CD14-positive monocyte (primary cell): ENCODE measurements around the gene YIPF4. TPM values are rescaled to one million over a fixed set of nuclear protein-coding genes. Genes with fewer than 3 reads are reported as not detected.

Experiments
- DNase-seq, 3 donors: peaks; one replicate each; pipeline ENCODE4 v3.0.0-alpha.2; 2011 to 2022
- H2AFZ ChIP-seq: 2 replicates; pipeline ENCODE4 v1.6.0; 2012; ENCODE audit warnings: mild to moderate bottlenecking, low read depth, low read length, inconsistent platforms; ENCODE audit not compliant: insufficient read depth, poor library complexity, severe bottlenecking
- H3K27ac ChIP-seq, 2 donors: 1 replicate in 1 of 2; 2 replicates in 1 of 2; pipeline ENCODE4 v1.5.1; 2012 to 2013; ENCODE audit warnings: low read length in 2 of 2, control low read depth in 1 of 2, inconsistent platforms in 1 of 2, low read depth in 1 of 2, mild to moderate bottlenecking in 1 of 2
- H3K27me3 ChIP-seq, 2 donors: one replicate each; pipeline versions ENCODE4 v1.6.0 to v1.6.1; 2011 to 2013; ENCODE audit warnings: low read length in 2 of 2; ENCODE audit not compliant: control insufficient read depth in 2 of 2, insufficient read depth in 2 of 2
- H3K36me3 ChIP-seq, 2 donors: replicated peaks in 1 of 2; 1 replicate in 1 of 2; 2 replicates in 1 of 2; pipeline versions ENCODE4 v1.5.1 to v1.6.1; 2012 to 2013; ENCODE audit warnings: low read length in 2 of 2, control low read depth in 1 of 2, inconsistent platforms in 1 of 2, mild to moderate bottlenecking in 1 of 2; ENCODE audit not compliant: insufficient read depth in 2 of 2, control insufficient read depth in 1 of 2
- H3K4me1 ChIP-seq, 2 donors: 1 replicate in 1 of 2; 2 replicates in 1 of 2; pipeline versions ENCODE4 v1.5.1 to v1.6.1; 2012 to 2013; ENCODE audit warnings: low read length in 2 of 2, control low read depth in 1 of 2, inconsistent platforms in 1 of 2, mild to moderate bottlenecking in 1 of 2, moderate library complexity in 1 of 2; ENCODE audit not compliant: insufficient read depth in 2 of 2, control insufficient read depth in 1 of 2
- H3K4me2 ChIP-seq: replicated peaks from 2 replicates; pipeline ENCODE3; 2012; ENCODE audit warnings: low read length, moderate library complexity, mild to moderate bottlenecking; ENCODE audit not compliant: poor library complexity, severe bottlenecking; ENCODE audit errors: extremely low read depth
- H3K4me3 ChIP-seq, 3 experiments: fragments of 200-600 bp in 1 of 3; sonication (generic) in 1 of 3; replicated peaks in 1 of 3; 1 replicate in 2 of 3; 2 replicates in 1 of 3; pipeline ENCODE4 v1.5.1; 2011 to 2013; ENCODE audit warnings: low read length in 3 of 3, mild to moderate bottlenecking in 3 of 3, control low read depth in 2 of 3, low read depth in 2 of 3, inconsistent platforms in 1 of 3, moderate library complexity in 1 of 3
- H3K79me2 ChIP-seq: 2 replicates; pipeline ENCODE4 v1.6.0; 2012; ENCODE audit warnings: mild to moderate bottlenecking, control low read depth, inconsistent platforms, low read length, moderate library complexity; ENCODE audit not compliant: insufficient read depth
- H3K9ac ChIP-seq: 2 replicates; pipeline ENCODE4 v1.6.0; 2017; ENCODE audit warnings: low read length, mild to moderate bottlenecking; ENCODE audit not compliant: insufficient read depth, poor library complexity, severe bottlenecking
- H3K9me3 ChIP-seq, 2 donors: replicated peaks in 1 of 2; 1 replicate in 1 of 2; 2 replicates in 1 of 2; pipeline versions ENCODE4 v1.5.1 to v1.6.1; 2012 to 2013; ENCODE audit warnings: low read length in 2 of 2, control low read depth in 1 of 2; ENCODE audit not compliant: control insufficient read depth in 1 of 2, insufficient read depth in 1 of 2
- H4K20me1 ChIP-seq: 2 replicates; pipeline ENCODE4 v1.6.0; 2012; ENCODE audit warnings: mild to moderate bottlenecking, low read length, control low read depth, moderate library complexity; ENCODE audit not compliant: insufficient read depth
- H3K27ac Mint-ChIP-seq, 7 donors: one replicate each; pipeline ENCODE4 v1.8.0; 2020; ENCODE audit warnings: mild to moderate bottlenecking in 7 of 7, mixed read lengths in 7 of 7, moderate library complexity in 6 of 7, inconsistent platforms in 2 of 7
- H3K27me3 Mint-ChIP-seq, 3 donors: one replicate each; pipeline ENCODE4 v1.8.0; 2021 to 2022; ENCODE audit warnings: low read depth in 3 of 3, mild to moderate bottlenecking in 3 of 3, mixed read lengths in 3 of 3, moderate library complexity in 3 of 3, inconsistent platforms in 1 of 3
- H3K36me3 Mint-ChIP-seq, 2 donors: one replicate each; pipeline ENCODE4 v1.8.0; 2020; ENCODE audit warnings: mixed read lengths in 2 of 2, inconsistent platforms in 1 of 2, mild to moderate bottlenecking in 1 of 2
- H3K4me1 Mint-ChIP-seq: one replicate; pipeline ENCODE4 v1.8.0; 2020; ENCODE audit warnings: mild to moderate bottlenecking, mixed read lengths
- H3K4me3 Mint-ChIP-seq, 2 donors: one replicate each; pipeline ENCODE4 v1.8.0; 2020; ENCODE audit warnings: mild to moderate bottlenecking in 2 of 2, mixed read lengths in 2 of 2, moderate library complexity in 1 of 2
- H3K9me3 Mint-ChIP-seq, 7 donors: one replicate each; pipeline ENCODE4 v1.8.0; 2020 to 2022; ENCODE audit warnings: mixed read lengths in 7 of 7, mild to moderate bottlenecking in 6 of 7, moderate library complexity in 6 of 7, inconsistent platforms in 2 of 7
- WGBS: methylation state at CpG from one replicate; pipeline ENCODE4 v1.1.5; 2013; ENCODE audit warnings: missing lambda C conversion rate; ENCODE audit not compliant: insufficient coverage; 5-methylcytosine and 5-hydroxymethylcytosine counted together
- intact Hi-C, 2 donors: fragments of 100-400 bp; cut with micrococcal nuclease; formaldehyde crosslinking; loops; one replicate each; pipeline versions ENCODE4 v1.15.0 to v1.15.1; 2023
- polyA plus RNA-seq, 3 donors: library from polyadenylated mRNA; depleted of rRNA in 1 of 3; unstranded in 2 of 3; stranded (reverse) in 1 of 3; fragments of 300-500 nt in 2 of 3; fragments of >200 nt in 1 of 3; fragmentation: Illumina TruSeq in 2 of 3; gene quantifications; 1 replicate in 2 of 3; 2 replicates in 1 of 3; pipeline ENCODE4 v1.2.3, GENCODE V29; 2012 to 2021
- TF ChIP-seq, protein P1 (sequence below): fragments of 200-600 bp; IDR thresholded peaks from one replicate; pipeline ENCODE4 v1.8.0; 2022; ENCODE audit warnings: antibody characterized with exemption, mild to moderate bottlenecking

YIPF4 gene
- polyA plus RNA-seq, 3 donors: 1.5 to 25.7 (median 20.0) TPM

- peak within 1 kb of the TSS; percentile 84 for H3K4me2 ChIP-seq
- Mint-ChIP-seq H3K9me3 (peaks cover 0 to 5% (median 0%) of the 10 kb centered on the region in 7 donors), H3K27me3 (peaks cover 0 to 2% (median 0%) of the 10 kb centered on the region in 3 donors), H3K27ac (peak within 1 kb of the TSS; percentile 94 to 98 (median 96)), H3K4me1 (peaks cover 33% of the 10 kb centered on the region), H3K4me3 (peak within 1 kb of the TSS; percentile 91 to 94), H3K36me3 (peaks cover 0 to 13% of the 10 kb centered on the region in 2 donors)
- peak; percentile 95 to 99 (median 98) for DNase-seq
- peak within 1 kb of the TSS; percentile 96 to 99 for H3K27ac ChIP-seq
- intact Hi-C loops: loop anchor here (5.0 to 10.0 kb wide), 3 partner anchors 69 to 94 kb away; partner anchors contain the start of gene NLRC4 (in 2 of the 2)
- H3K9ac ChIP-seq: peak within 1 kb of the TSS; percentile 97
- peaks cover 26% of the 10 kb centered on the region in 2 donors for H3K4me1 ChIP-seq
- H3K9me3 ChIP-seq: no peaks in the 10 kb centered on the region
- peaks cover 2 to 5% of the 10 kb centered on the region in 2 donors for H3K36me3 ChIP-seq
- peak within 1 kb of the TSS; percentile 81 for H2AFZ ChIP-seq
- no peaks in the 10 kb centered on the region for H3K27me3 ChIP-seq
- TF ChIP-seq, protein P1, sequence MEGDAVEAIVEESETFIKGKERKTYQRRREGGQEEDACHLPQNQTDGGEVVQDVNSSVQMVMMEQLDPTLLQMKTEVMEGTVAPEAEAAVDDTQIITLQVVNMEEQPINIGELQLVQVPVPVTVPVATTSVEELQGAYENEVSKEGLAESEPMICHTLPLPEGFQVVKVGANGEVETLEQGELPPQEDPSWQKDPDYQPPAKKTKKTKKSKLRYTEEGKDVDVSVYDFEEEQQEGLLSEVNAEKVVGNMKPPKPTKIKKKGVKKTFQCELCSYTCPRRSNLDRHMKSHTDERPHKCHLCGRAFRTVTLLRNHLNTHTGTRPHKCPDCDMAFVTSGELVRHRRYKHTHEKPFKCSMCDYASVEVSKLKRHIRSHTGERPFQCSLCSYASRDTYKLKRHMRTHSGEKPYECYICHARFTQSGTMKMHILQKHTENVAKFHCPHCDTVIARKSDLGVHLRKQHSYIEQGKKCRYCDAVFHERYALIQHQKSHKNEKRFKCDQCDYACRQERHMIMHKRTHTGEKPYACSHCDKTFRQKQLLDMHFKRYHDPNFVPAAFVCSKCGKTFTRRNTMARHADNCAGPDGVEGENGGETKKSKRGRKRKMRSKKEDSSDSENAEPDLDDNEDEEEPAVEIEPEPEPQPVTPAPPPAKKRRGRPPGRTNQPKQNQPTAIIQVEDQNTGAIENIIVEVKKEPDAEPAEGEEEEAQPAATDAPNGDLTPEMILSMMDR: no peak
- H3K4me3 ChIP-seq: peak within 1 kb of the TSS; percentile 89 to 94 (median 89)
- peaks cover 38% of the 10 kb centered on the region for H4K20me1 ChIP-seq
- WGBS: under 1% methylated on average over 76 of the region's 76 CpGs
- H3K79me2 ChIP-seq: peaks cover 47% of the 10 kb centered on the region
These were observed 79.1 kb downstream of the YIPF4 start, which contains the start of gene BIRC6 for GRCh38 chr2:32356681-32357317. BIRC6 (plus strand) TSS chr2:32357023; CDS start chr2:32357162, 139 bp downstream.

GRCh38 chr2:32357318-32358110, 79.8 kb downstream of the YIPF4 start:
- H3K9me3 ChIP-seq: no peaks in the 10 kb centered on the region
- TF ChIP-seq, protein P1: no peak

More at GRCh38 chr2:32357318-32358110, 79.8 kb downstream of the YIPF4 start:
- Histone ChIP-seq H2AFZ (peak overlapping the region; percentile 80), H4K20me1 (peaks cover 45% of the 10 kb centered on the region), H3K27ac (peak overlapping the region; percentile 96 to 99), H3K27me3 (no peaks in the 10 kb centered on the region), H3K4me1 (peaks cover 26% of the 10 kb centered on the region in 2 donors), H3K36me3 (peaks cover 2 to 5% of the 10 kb centered on the region in 2 donors), H3K4me3 (peak overlapping the region; percentile 89 to 93 (median 89)), H3K9ac (peak overlapping the region; percentile 97), H3K79me2 (peaks cover 54% of the 10 kb centered on the region), H3K4me2 (peak overlapping the region; percentile 84)
- peak; percentile 9 to 35 (median 26) for DNase-seq
- H3K9me3 Mint-ChIP-seq: peaks cover 0 to 5% (median 0%) of the 10 kb centered on the region in 7 donors
- intact Hi-C loops: loop anchor here (5.0 to 10.0 kb wide), 3 partner anchors 70 to 95 kb away; partner anchors contain the start of gene NLRC4 (in 2 of the 2)
- peaks cover 0 to 4% (median 0%) of the 10 kb centered on the region in 3 donors for H3K27me3 Mint-ChIP-seq
- peak overlapping the region; percentile 89 to 98 (median 96) for H3K27ac Mint-ChIP-seq
- WGBS: under 1% methylated on average over 45 of the region's 65 CpGs
- peaks cover 4 to 13% of the 10 kb centered on the region in 2 donors for H3K36me3 Mint-ChIP-seq
- peaks cover 34% of the 10 kb centered on the region for H3K4me1 Mint-ChIP-seq
- peak overlapping the region; percentile 91 to 94 for H3K4me3 Mint-ChIP-seq
